Mucosa of rectum (tissue), 2 donors: ENCODE measurements around the gene OR5B12.

ENCODE experiments used
- H3K27ac ChIP-seq, 2 donors: one replicate each; pipeline ENCODE4 v1.7.0; 2013; ENCODE audit warnings: inconsistent platforms in 2 of 2, low read depth in 2 of 2, low read length in 2 of 2
- H3K27me3 ChIP-seq, 2 donors: one replicate each; pipeline ENCODE4 v1.7.0; 2013; ENCODE audit warnings: low read length in 2 of 2; ENCODE audit not compliant: control insufficient read depth in 2 of 2, insufficient read depth in 2 of 2
- H3K36me3 ChIP-seq, 2 donors: one replicate each; pipeline ENCODE4 v1.7.0; 2013; ENCODE audit warnings: low read length in 2 of 2; ENCODE audit not compliant: control insufficient read depth in 2 of 2, insufficient read depth in 2 of 2
- H3K4me1 ChIP-seq, 2 donors: one replicate each; pipeline ENCODE4 v1.7.0; 2013; ENCODE audit warnings: low read length in 2 of 2, mild to moderate bottlenecking in 1 of 2; ENCODE audit not compliant: control insufficient read depth in 2 of 2, insufficient read depth in 2 of 2
- H3K4me3 ChIP-seq, 2 donors: one replicate each; pipeline ENCODE4 v1.7.0; 2013; ENCODE audit warnings: low read length in 2 of 2
- H3K9ac ChIP-seq, 2 donors: one replicate each; pipeline ENCODE4 v1.7.0; 2013; ENCODE audit warnings: low read length in 2 of 2, low read depth in 1 of 2, mild to moderate bottlenecking in 1 of 2
- H3K9me3 ChIP-seq, 2 donors: one replicate each; pipeline ENCODE4 v1.7.0; 2013; ENCODE audit warnings: low read length in 2 of 2; ENCODE audit not compliant: control insufficient read depth in 2 of 2
- donor health status: healthy.
- donor health status: Normal muscosa, but diverticular disease.

OR5B12 gene

GRCh38 chr11:58390551-58391063, 51.4 kb downstream of the OR5B12 start:
- Histone ChIP-seq H3K27ac (no peak overlapping the region), H3K9ac (no peak overlapping the region), H3K4me1 (no peaks in the 10 kb centered on the region), H3K9me3 (peaks cover 0 to 2% of the 10 kb centered on the region in 2 donors), H3K36me3 (no peaks in the 10 kb centered on the region), H3K27me3 (no peaks in the 10 kb centered on the region), H3K4me3 (no peak overlapping the region)
